HG03575 (cell line): ENCODE data around the gene ALDH4A1.

Experiments used
- ATAC-seq: cut with Tn5 transposase; IDR thresholded peaks from one replicate; pipeline ENCODE4 v1.9.1; 2021; ENCODE audit not compliant: unreplicated experiment, insufficient number of reproducible peaks, low FRiP score; ENCODE audit errors: extremely low read depth

The ALDH4A1 gene

GRCh38 chr1:18829671-18830070 is 72.7 kb downstream of the ALDH4A1 start:
- ATAC-seq: no peak

GRCh38 chr1:18828224-18828623 is 74.1 kb downstream of the ALDH4A1 start:
- ATAC-seq: no peak

- no peak for ATAC-seq
Measured at GRCh38 chr1:18823438-18823837, 78.9 kb downstream of the ALDH4A1 start.
